ENCODE measurements around the gene STIM1.

DNA sequence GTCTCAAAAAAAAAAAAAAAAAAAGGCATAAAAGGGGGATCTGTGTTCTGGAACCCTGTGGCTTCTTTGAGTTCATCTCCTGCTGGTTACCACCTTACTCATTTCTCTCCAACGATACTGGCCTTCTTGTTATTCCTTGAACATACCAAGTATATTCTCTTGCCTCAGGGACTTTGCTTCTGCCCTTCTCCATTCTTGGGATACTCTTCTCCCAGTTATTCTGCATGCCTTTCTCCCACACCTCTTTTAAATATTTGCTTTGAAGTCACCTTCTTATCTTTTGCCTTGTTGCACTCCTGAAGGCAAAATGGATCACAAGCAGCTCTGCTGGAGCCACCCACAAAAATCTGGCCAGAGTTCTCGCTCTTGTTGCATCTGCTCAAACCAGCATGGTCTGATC is 163.2 kb downstream of the STIM1 start:
- no peak for TF ChIP-seq GATA3 (IDR thresholded peaks at IDR 0.05; ENCODE audit: low read depth, low read length)
- no peak for TF ChIP-seq GATA2 (IDR thresholded peaks at IDR 0.05; ENCODE audit: low read depth, low read length)
